NCI-H1417 (cell line): ENCODE data around the gene HAUS5.

Experiments
- DNase-seq, 3 experiments: peaks; one replicate each; lab custom pipeline; 2025; lab: John Stamatoyannopoulos, UW

Gene HAUS5

GRCh38 chr19:35608251-35608650 lies 4.3 kb upstream of the HAUS5 start:
- DNase-seq = no peak

GRCh38 chr19:35609851-35610353 lies 2.6 kb upstream of the HAUS5 start:
- no peak for DNase-seq

- no peak for DNase-seq
Observed at GRCh38 chr19:35612224-35612558, 344 bp upstream of the HAUS5 start.

GRCh38 chr19:35613574-35613973 lies 1.0 kb downstream of the HAUS5 start:
- DNase-seq = no peak

- DNase-seq = no peak
Observed at GRCh38 chr19:35615036-35615435, 2.5 kb downstream of the HAUS5 start.

- no peak for DNase-seq
Observed at GRCh38 chr19:35618857-35619256, 6.3 kb downstream of the HAUS5 start.

- no peak for DNase-seq
Observed at GRCh38 chr19:35619290-35619923, 6.9 kb downstream of the HAUS5 start.

GRCh38 chr19:35620001-35620400 lies 7.5 kb downstream of the HAUS5 start:
- DNase-seq = no peak

GRCh38 chr19:35621708-35622107 lies 9.2 kb downstream of the HAUS5 start:
- no peak for DNase-seq

- DNase-seq = no peak
Observed at GRCh38 chr19:35622750-35623149, 10.2 kb downstream of the HAUS5 start.

GRCh38 chr19:35623327-35624010 lies 10.9 kb downstream of the HAUS5 start:
- DNase-seq = no peak

GRCh38 chr19:35628264-35628564 lies 15.7 kb downstream of the HAUS5 start:
- no peak for DNase-seq

GRCh38 chr19:35628565-35629331 lies 16.2 kb downstream of the HAUS5 start, which contains the start of gene RBM42:
RBM42 (plus strand) TSS chr19:35629036; CDS start chr19:35629154, 118 bp downstream.
- DNase-seq = peak; percentile 96 to 99 (median 99)

GRCh38 chr19:35629332-35629633 lies 16.7 kb downstream of the HAUS5 start:
- DNase-seq = no peak

GRCh38 chr19:35633727-35634440 lies 21.3 kb downstream of the HAUS5 start:
- no peak for DNase-seq

- DNase-seq = no peak
Observed at GRCh38 chr19:35636651-35637050, 24.1 kb downstream of the HAUS5 start.

- DNase-seq = no peak
Observed at GRCh38 chr19:35637165-35637564, 24.6 kb downstream of the HAUS5 start.

- no peak for DNase-seq
Observed at GRCh38 chr19:35639321-35639639, 26.7 kb downstream of the HAUS5 start.

- no peak for DNase-seq
Observed at GRCh38 chr19:35639863-35640262, 27.3 kb downstream of the HAUS5 start.

GRCh38 chr19:35641515-35642151 lies 29.1 kb downstream of the HAUS5 start, which contains the start of gene ETV2:
ETV2 (plus strand) TSS chr19:35641745; CDS start chr19:35642461, 716 bp downstream.
- DNase-seq = no peak

- DNase-seq = no peak
Observed at GRCh38 chr19:35642312-35642711, 29.8 kb downstream of the HAUS5 start.

GRCh38 chr19:35642798-35643254 lies 30.3 kb downstream of the HAUS5 start:
- no peak for DNase-seq
